DMS 273 (cell line): ENCODE measurements around the gene PTPRK.

ENCODE experiments used
- DNase-seq: peaks from one replicate; lab custom pipeline; 2025; ENCODE audit not compliant: unreplicated experiment; lab: John Stamatoyannopoulos, UW

PTPRK gene

DNA sequence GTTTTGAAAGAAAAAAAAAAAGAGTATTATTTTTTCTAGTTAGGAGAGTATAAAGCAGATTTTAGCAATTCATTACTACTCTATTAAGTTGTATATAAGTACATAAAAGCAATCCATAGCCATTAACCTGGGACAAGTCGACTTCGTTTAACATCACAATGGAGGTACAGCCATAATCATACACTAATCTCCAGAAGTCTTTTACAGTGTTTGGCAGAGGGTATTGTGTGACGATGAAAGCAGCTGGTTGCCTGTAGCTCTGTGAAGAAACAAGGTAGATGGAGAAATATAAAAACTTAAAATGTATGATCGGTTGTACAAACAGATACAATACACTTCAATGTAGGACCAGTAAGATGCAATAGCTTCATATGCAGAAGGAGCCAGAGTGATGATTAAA lies 543.6 kb downstream of the PTPRK start:
- no peak for DNase-seq

DNA sequence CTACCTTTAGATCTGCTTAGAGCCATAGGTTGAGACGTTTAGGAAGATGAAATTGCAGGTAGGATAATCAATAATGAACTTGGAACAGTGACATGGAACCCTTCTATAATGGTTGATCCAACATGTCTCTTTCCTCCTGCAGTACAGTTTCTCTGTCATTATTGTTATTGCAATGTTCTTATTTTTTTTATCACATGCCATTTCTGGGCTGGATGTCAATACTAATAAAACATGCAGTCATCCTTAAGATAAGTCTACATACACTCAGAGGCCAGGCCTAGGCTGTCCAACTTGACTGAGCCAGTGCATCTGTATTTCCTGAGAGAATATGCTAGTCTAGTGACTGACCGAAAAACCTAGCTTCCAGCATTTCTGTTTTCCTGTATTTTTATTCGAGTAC lies 544.3 kb downstream of the PTPRK start:
- DNase-seq = no peak

DNA sequence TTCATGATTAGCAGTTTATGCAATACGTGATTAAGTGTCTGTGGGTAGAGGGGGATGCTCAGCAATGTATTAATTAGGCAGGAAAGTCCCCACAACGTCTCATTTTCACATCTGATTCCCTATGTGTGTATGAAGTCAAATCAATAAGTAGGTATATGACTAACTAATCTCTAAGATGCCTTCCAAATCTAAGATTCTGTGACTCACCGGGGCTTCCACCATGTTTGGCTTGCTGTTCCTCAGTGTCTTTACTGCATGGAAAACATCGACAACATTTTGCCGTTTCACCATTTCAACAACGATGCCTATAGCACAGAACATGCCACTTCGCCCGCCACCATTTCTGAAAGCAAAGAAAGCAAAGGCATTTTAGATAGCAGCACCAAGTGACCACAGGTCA lies 547.6 kb downstream of the PTPRK start:
- no peak for DNase-seq

GRCh38 chr6:127971945-127972391 lies 548.4 kb downstream of the PTPRK start:
- no peak for DNase-seq

GRCh38 chr6:127971386-127971785 lies 549.0 kb downstream of the PTPRK start:
- DNase-seq = no peak

DNA sequence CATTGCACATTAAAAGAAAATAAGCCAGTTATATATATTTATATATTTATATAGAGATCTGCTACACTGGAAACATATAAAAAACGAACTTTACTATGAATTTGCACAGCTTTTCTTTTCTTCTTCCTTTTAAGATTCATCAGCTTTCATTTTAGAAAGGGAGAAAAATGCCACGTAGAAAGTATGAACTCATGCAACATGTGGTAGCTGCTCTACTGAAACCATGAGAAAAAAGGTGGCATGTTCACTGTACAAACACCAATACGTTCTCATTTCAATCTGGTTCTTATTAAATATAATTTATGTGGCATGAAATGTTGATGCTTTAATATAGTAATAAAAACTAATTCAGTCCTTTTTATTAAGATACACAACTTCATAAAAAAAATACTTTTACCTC lies 550.7 kb downstream of the PTPRK start:
- no peak for DNase-seq

DNA sequence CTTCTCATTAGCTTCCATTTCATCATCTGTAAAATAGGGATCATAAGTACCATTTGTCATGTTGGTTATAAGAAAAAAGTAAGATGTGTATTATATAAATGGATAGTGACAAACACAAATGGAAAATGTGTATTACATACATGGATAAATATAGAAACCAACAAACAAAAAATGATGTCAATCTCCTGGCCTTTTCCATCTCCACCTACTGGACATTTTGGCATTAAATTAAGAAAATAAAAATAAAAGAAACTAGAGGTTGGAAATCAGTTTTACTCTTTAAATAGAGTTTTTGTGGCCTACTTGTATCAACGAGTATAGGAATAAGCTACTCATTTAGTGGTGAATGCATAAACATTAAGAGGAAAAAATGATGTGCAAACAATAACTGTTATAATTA lies 552.0 kb downstream of the PTPRK start:
- DNase-seq = no peak

GRCh38 chr6:127967708-127968107 lies 552.7 kb downstream of the PTPRK start:
- DNase-seq = no peak

GRCh38 chr6:127966616-127967015 lies 553.8 kb downstream of the PTPRK start:
- DNase-seq = no peak

- no peak for DNase-seq
These were observed 556.9 kb downstream of the PTPRK start for GRCh38 chr6:127963495-127963894.

- DNase-seq = no peak
These were observed 560.5 kb downstream of the PTPRK start for GRCh38 chr6:127959869-127960268.

- no peak for DNase-seq
These were observed 563.4 kb downstream of the PTPRK start for GRCh38 chr6:127956956-127957355.

DNA sequence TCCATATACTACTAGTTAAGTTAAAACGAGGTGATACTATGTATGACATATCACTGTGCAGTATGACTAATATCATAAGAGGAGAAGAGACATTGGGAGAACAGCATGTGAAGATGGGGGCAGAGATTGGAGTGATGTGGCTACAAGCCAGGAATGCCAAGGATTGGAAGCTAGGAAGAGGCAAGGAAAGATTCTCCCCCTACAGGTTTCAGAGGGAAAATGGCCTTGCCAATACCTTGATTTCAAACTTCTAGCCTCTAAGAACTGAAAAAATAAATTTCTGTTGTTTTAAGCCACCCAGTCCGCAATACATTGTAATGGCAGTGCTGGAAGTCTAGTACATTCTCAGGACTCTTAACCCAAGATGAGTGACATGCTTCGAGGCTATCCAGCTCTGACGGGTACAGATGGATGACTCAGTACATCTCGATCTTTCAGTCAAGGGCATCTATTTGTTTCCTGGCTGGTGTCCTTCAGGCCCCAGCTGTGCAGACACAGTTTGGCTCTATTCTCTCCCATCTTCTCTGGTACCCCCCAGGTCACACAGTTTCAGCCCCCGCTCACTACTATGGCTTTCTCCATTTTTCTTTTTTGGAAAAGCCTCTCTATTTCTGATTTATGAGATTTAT lies 564.0 kb downstream of the PTPRK start:
- DNase-seq = peak; percentile 59

DNA sequence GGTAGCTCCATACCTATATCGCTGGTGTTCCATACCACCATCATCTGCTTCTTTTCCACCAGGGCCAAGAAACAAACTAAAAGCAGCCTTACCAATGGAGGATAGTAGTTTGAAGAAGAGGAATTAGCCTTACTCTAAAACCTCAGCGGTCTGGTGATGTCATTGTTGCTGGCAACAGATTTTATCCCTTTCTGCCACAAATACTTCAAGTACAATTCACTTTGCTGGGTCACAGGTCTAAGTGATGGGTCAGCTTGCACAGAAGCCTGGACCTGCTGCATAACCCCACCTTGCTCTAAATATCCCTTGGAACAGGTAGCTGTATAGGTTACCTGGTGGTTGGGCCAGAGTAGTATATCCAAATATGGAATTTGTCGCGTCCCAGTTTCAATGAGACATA lies 566.3 kb downstream of the PTPRK start:
- DNase-seq = no peak

DNA sequence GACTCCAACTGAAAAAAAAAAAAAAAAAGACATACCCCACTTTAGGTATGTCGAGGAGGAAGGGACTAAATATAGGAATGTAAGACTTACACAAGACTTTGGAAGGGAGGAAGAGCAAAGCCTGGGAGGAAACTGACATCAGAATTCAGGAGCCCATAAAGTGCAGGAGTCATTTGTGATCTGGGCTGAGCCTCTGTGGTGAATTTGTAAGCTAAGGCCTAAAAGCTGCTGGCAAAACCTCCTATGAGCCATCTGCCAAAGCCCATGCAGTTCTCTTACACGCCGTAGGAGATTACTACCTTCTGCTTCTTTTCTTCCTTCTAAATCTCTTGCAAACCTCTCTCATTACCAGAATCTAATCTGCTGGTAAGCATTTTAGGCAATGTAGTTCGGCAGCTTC lies 567.6 kb downstream of the PTPRK start:
- DNase-seq = peak; percentile 28

DNA sequence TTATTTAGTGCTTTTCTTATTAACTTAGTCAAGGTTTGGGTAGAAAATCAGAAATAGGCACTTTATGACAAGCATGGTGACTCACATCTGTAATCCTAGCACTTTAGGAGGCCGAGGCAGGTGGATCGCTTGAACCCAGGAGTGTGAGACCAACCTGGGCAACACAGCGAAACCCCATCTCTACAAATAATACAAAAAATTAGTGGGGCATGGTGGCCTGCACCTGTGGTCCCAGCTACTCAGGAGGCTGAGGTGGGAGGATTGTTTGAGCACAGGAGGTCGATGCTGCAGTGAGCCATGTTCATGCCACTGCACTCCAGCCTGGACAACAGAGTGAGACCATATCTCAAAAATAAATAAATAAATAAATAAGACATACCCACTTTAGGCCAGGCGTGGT lies 568.2 kb downstream of the PTPRK start:
- DNase-seq = no peak

DNA sequence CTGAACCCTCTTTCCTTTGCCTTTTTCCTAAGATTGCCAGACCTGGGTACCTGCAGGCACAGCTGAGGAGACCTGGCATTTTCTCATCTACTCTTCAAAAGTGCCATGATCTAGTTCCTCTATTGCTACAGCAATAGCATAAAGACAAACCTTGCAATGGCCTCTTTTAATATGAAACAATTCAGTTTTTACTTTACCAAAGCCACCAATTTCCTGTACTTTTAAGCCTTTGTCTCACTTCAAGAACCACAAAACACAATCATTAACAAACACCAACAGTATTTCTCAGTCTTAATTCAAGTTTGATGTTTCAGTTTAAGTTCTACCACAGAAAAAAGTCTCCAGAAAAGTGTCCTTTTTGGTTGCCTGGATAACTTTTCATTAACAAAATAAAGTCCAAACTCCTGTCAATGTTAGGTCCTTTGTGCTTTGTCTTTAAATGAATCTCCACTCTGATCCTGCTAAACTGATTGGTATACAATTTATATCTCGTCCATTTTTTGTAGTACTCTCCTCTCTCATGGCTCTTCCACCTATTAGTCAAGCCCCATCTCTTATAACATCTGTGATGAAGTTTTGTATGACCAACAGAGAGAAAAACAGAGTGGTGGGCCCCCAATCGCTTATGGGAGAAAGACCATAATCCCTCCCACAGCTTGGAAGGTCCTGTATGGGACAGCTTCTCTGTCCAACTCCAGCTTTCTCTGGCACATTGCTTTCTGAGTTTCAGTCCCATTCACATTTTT lies 569.1 kb downstream of the PTPRK start:
- no peak for DNase-seq

GRCh38 chr6:127950566-127951145 lies 569.7 kb downstream of the PTPRK start:
- DNase-seq = no peak

- no peak for DNase-seq
These were observed 571.1 kb downstream of the PTPRK start for GRCh38 chr6:127949251-127949650.

DNA sequence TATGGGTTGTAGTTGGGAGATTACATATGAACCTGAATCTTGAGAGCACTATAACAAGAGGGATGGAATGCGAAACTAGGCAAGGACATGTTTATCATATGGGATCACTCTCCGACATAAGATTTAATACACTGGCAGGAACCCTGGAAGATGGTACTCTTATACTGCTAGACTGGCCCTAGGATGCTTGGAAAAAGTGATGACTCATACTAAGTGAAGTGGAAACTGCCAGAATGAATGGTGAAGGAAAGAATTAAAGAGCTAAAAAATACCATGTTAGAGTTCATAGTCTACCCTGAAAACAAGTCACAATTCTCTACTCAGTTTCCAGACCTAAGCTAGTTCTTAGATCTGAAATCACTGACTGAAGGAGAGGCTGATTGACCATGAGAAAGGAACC lies 574.0 kb downstream of the PTPRK start:
- DNase-seq = no peak

DNA sequence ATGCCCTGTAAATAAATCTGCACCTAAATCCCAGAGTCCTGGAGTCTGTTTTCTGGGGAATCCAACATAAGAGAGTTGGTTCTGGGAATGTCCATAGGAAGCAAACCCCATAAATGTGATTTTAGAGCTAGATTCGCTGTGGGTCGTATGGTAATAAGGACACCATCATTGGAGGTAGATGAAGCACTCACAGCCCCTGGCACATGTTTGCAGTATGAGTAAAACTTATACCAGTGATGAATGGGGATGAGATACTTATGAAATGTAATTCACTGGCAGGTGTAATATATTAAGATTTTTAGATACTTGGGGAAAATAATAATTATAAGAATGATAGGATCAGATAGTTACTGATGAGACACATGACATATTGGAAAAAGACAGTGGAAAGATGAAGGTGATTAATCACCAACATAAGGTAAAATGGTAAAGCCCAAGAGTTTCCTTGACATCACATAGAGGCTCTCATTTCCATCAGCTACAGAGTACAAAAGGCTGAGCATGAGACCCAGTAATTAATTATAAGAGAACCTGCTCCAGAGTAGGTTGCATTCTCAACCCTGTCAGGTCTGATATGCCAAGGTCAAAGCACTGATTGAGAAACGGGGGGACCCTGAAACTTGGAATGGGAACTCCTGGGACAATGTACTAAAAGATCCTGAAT lies 574.8 kb downstream of the PTPRK start:
- no peak for DNase-seq

- no peak for DNase-seq
These were observed 579.2 kb downstream of the PTPRK start for GRCh38 chr6:127941228-127941627.
